ENCODE results near the gene GNAI3. TPM values are rescaled to one million over a fixed set of nuclear protein-coding genes. Genes with fewer than 3 reads are reported as not detected.

The GNAI3 gene
- total and polyA plus RNA-seq, 2 of the 8 experiments (the other 6 are each of a cell fraction or from before 2014, with no cell fraction given), result 4.0 to 9.8 TPM

GRCh38 chr1:109508873-109509175 lies 39.6 kb upstream of the GNAI3 start:
- Histone ChIP-seq H3K4ac (replicated peaks; ENCODE audit: insufficient read length, low read depth, low read length) (no peak overlapping the region), H3K14ac (ENCODE audit: insufficient read length) (no peak overlapping the region), H4K20me1 (replicated peaks in 1 of 2; ENCODE audit: control insufficient read depth in 1 of 2, insufficient read depth in 2 of 2, low read length in 2 of 2) (peaks cover 2 to 7% of the 10 kb centered on the region in 2 experiments), H2AFZ (ENCODE audit: low read length) (peak overlapping the region; percentile 81; the same call in 1 of the 2 replicates), H3K18ac (ENCODE audit: extremely low read depth, low read length) (no peak overlapping the region), H4K8ac (ENCODE audit: extremely low read depth, insufficient read depth, low read length) (no peak overlapping the region), H3K36me3 (ENCODE audit: control insufficient read depth in 2 of 4, insufficient read depth in 4 of 4, low read length in 3 of 4) (no peaks in the 10 kb centered on the region), H3K4me2 (ENCODE audit: insufficient read depth in 1 of 2, low read depth in 2 of 2, low read length in 2 of 2) (peak overlapping the region; percentile 90 to 97), H3K9me3 (ENCODE audit: insufficient read depth in 2 of 2, low read depth in 1 of 2, low read length in 1 of 2) (no peaks in the 10 kb centered on the region), H3K23me2 (ENCODE audit: low read depth, low read length) (peaks cover 10% of the 10 kb centered on the region), H3K9ac (replicated peaks in 1 of 4; ENCODE audit: extremely low read depth in 1 of 4, low read depth in 3 of 4, low read length in 3 of 4) (peak overlapping the region in 1 of 4 experiments; percentile 34; a peak in 1 of 7 replicates), H4K91ac (replicated peaks; ENCODE audit: insufficient read length, low read length) (no peak overlapping the region), H3K79me1 (ENCODE audit: low read depth, low read length) (no peaks in the 10 kb centered on the region), H2BK120ac (replicated peaks; ENCODE audit: low read depth, low read length) (no peak overlapping the region), H2AK5ac (ENCODE audit: low read depth, low read length) (no peak overlapping the region), H2BK15ac (ENCODE audit: low read length) (0 out of 2 replicates have a peak overlapping the region, but pooled peaks have one; percentile 16), H3K4me3 (ENCODE audit: extremely low read depth in 1 of 4, insufficient read depth in 2 of 4, low read depth in 3 of 4, low read length in 4 of 4) (peak overlapping the region; percentile 77 to 87 (median 81); a peak in 7 of 8 replicates), H2BK20ac (ENCODE audit: low read length) (no peak overlapping the region), H3K27me3 (replicated peaks in 1 of 4; ENCODE audit: control insufficient read depth in 3 of 4, extremely low read depth in 1 of 4, insufficient read depth in 3 of 4, low read length in 3 of 4) (peaks cover 0 to 23% (median 15%) of the 10 kb centered on the region in 4 experiments; a peak in 6 of 7 replicates), H3K27ac (ENCODE audit: low read depth, low read length) (no peak overlapping the region), H2BK5ac (ENCODE audit: low read depth, low read length) (no peak overlapping the region), H3K23ac (ENCODE audit: insufficient read length) (no peak overlapping the region), H2BK12ac (ENCODE audit: low read depth, low read length) (no peak overlapping the region), H3K4me1 (replicated peaks in 1 of 4; ENCODE audit: control insufficient read depth in 3 of 4, insufficient read depth in 4 of 4, low read length in 3 of 4) (peaks cover 0 to 7% (median 3%) of the 10 kb centered on the region in 4 experiments; a peak in 1 of 7 replicates), H4K5ac (ENCODE audit: insufficient read length, low read depth, low read length) (no peak overlapping the region), H3K79me2 (ENCODE audit: control insufficient read depth in 1 of 2, insufficient read depth in 2 of 2, low read length in 2 of 2) (no peaks in the 10 kb centered on the region), H3K56ac (replicated peaks; ENCODE audit: insufficient read length, low read depth, low read length) (no peak overlapping the region)
- POLR2A ChIA-PET (ENCODE audit: partially characterized antibody), result interaction anchor here (1.1 to 2.2 kb wide), 8 partner anchors 8 to 83 kb away, joined by 3 to 20 read pairs (median 7); partner anchors contain the start of genes ATXN7L2 and CYB561D1
- FAIRE-seq (no peak), DNase-seq (ENCODE audit: low read depth in 1 of 2, low spot score in 2 of 2) (no peak)
- WGBS, 2 experiments (ENCODE audit: extremely low coverage in 1 of 2, insufficient coverage in 1 of 2, insufficient read length in 1 of 2, insufficient replicate concordance in 2 of 2, low coverage in 1 of 2, low lambda C conversion rate in 2 of 2, missing lambda C conversion rate in 1 of 2), result 78% methylated on average over 7 of the region's 7 CpGs; no CpG with 5 or more reads in 1 of the 2 experiments
- CTCF ChIA-PET (ENCODE audit: partially characterized antibody), result interaction anchor here (1.1 to 43.7 kb wide), 5 partner anchors 0 to 475 kb away, joined by 3 to 1755 read pairs (median 666); partner anchors contain the start of genes AHCYL1, AMIGO1, ATXN7L2 and CYB561D1
- TF ChIP-seq FOSL1 (IDR thresholded peaks at IDR 0.05; ENCODE audit: insufficient read depth, low read depth, low read length) (no peak), SIX5 (IDR thresholded peaks at IDR 0.05; ENCODE audit: low read depth, low read length) (no peak), RNF2 (IDR thresholded peaks at IDR 0.05; ENCODE audit: borderline replicate concordance, low read depth, low read length, missing control alignments, poor library complexity, severe bottlenecking) (no peak), CREB1 (IDR thresholded peaks at IDR 0.05) (no peak)

Data from H1 (cell line).